Left ventricle myocardium inferior (tissue), 1 donor: ENCODE measurements around the gene KDM4C. TPM values are rescaled to one million over a fixed set of nuclear protein-coding genes. Genes with fewer than 3 reads are reported as not detected.

Experiments
- DNase-seq: peaks from one replicate; pipeline ENCODE4 v3.0.0-alpha.2; 2020
- H3K27ac ChIP-seq: fragments of 200-600 bp; replicated peaks from 2 replicates; pipeline ENCODE4 v1.8.0; 2021
- H3K27me3 ChIP-seq: fragments of 200-600 bp; 2 replicates; pipeline ENCODE4 v1.8.0; 2021; ENCODE audit warnings: low read depth
- H3K36me3 ChIP-seq: fragments of 200-600 bp; 2 replicates; pipeline ENCODE4 v1.8.0; 2021
- H3K4me1 ChIP-seq: fragments of 200-600 bp; 2 replicates; pipeline ENCODE4 v1.8.0; 2021
- H3K4me3 ChIP-seq: fragments of 200-600 bp; 2 replicates; pipeline ENCODE4 v1.8.0; 2021; ENCODE audit warnings: mild to moderate bottlenecking, moderate library complexity
- H3K9me3 ChIP-seq: fragments of 200-600 bp; replicated peaks from 2 replicates; pipeline ENCODE4 v1.8.0; 2021
- intact Hi-C: fragments of 100-400 bp; cut with micrococcal nuclease; formaldehyde crosslinking; loops from one replicate; pipeline ENCODE4 v1.11.0; 2022
- total RNA-seq: library from RNA; stranded (reverse); fragmentation: NEBNext Ultra II Directional; extraction: Animal tissue kit (Norgen Biotek cat#: 25700); gene quantifications from one replicate; pipeline ENCODE4 v1.2.1, GENCODE V29; 2021
- TF ChIP-seq, protein P1 (sequence below): fragments of 200-600 bp; IDR thresholded peaks from 2 replicates; pipeline ENCODE4 v1.8.0; 2021; ENCODE audit warnings: antibody characterized with exemption, mild to moderate bottlenecking, borderline replicate concordance
- donor health status: DM: no; HTN: yes; CAD: no; lungs with severe emphysema.

Gene KDM4C
- total RNA-seq, 1 donor from 2014 or later = 14.1 TPM

GRCh38 chr9:6931913-6932312, 174.1 kb downstream of the KDM4C start:
- H3K9me3 ChIP-seq = no peaks in the 10 kb centered on the region
- H3K4me3 ChIP-seq = no peak overlapping the region
- no peak for DNase-seq
- H3K4me1 ChIP-seq = peaks cover 44% of the 10 kb centered on the region
- intact Hi-C loops = no loop called here
- peak overlapping the region; percentile 7 for H3K27ac ChIP-seq
- no peaks in the 10 kb centered on the region for H3K27me3 ChIP-seq
- TF ChIP-seq, protein P1, sequence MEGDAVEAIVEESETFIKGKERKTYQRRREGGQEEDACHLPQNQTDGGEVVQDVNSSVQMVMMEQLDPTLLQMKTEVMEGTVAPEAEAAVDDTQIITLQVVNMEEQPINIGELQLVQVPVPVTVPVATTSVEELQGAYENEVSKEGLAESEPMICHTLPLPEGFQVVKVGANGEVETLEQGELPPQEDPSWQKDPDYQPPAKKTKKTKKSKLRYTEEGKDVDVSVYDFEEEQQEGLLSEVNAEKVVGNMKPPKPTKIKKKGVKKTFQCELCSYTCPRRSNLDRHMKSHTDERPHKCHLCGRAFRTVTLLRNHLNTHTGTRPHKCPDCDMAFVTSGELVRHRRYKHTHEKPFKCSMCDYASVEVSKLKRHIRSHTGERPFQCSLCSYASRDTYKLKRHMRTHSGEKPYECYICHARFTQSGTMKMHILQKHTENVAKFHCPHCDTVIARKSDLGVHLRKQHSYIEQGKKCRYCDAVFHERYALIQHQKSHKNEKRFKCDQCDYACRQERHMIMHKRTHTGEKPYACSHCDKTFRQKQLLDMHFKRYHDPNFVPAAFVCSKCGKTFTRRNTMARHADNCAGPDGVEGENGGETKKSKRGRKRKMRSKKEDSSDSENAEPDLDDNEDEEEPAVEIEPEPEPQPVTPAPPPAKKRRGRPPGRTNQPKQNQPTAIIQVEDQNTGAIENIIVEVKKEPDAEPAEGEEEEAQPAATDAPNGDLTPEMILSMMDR = no peak
- no peaks in the 10 kb centered on the region for H3K36me3 ChIP-seq

DNA sequence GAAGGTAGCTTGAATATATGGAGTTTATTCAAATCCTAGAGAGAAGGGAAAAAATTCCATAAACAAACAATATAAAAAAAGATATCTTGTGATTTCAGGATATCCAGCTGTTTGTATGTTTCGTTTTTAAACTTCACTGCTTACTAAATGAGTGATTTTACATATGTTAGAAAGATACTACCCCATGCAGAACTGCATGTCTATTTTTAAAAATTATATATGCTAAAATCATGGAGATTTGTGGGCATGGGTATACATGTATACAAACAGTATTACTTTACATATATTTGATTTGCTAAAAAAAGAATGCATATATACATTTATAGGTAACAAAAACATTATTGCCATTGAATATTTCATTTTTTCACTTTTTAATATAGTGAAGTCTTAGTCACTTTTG, 178.3 kb downstream of the KDM4C start:
- TF ChIP-seq, protein P1 = no peak
- intact Hi-C loops = no loop called here
- no peaks in the 10 kb centered on the region for H3K9me3 ChIP-seq

DNA sequence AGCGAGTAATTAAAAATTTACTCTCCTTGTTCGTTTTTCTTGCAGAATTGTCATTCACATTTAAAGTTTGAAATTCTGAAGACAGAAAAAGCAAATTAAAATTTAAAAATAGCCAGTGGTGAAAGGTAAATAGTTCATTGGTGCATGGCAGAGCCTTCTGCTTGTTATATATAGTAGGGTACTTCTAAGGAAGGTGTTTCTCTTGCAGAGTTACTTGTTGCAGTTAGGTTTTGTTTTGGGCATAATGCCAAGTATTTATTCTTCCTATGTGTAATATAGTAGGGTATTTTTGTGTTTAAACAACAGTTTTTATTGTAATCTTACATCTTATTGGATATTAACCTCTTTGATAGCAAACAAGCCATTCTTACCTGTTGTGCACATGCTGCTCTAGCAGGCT, 179.4 kb downstream of the KDM4C start:
- intact Hi-C loops = no loop called here
- Histone ChIP-seq H3K36me3 (no peaks in the 10 kb centered on the region), H3K9me3 (no peaks in the 10 kb centered on the region), H3K4me1 (peaks cover 22% of the 10 kb centered on the region), H3K27ac (no peak overlapping the region), H3K27me3 (no peaks in the 10 kb centered on the region), H3K4me3 (no peak overlapping the region)
- no peak for DNase-seq
- TF ChIP-seq, protein P1 = no peak

More for the DNA sequence above, 178.3 kb downstream of the KDM4C start:
- Histone ChIP-seq H3K36me3 (no peaks in the 10 kb centered on the region), H3K4me3 (no peak overlapping the region), H3K4me1 (peaks cover 32% of the 10 kb centered on the region), H3K27me3 (no peaks in the 10 kb centered on the region), H3K27ac (no peak overlapping the region)
- DNase-seq = no peak

DNA sequence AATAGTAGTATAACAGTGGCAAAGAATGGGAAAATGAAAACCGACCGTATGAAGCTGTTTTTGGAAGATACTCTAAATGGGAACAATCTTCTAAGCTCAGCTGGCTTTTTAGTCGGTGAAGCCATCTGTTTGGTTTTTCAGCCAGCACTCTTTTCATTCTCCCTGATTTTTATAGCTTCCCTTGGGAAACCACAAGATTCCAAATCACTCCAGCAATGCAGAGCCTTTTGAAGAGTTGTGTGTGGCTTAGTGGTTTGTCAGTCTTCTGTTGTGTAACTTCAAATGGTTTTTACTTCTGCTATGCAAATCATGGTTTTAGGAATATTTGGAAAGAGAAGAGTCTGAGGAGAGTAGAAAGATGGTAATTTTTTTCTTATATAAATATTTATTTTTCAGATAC, 180.7 kb downstream of the KDM4C start:
- H3K9me3 ChIP-seq = no peaks in the 10 kb centered on the region
- H3K4me1 ChIP-seq = peaks cover 11% of the 10 kb centered on the region
- no peaks in the 10 kb centered on the region for H3K27me3 ChIP-seq
- H3K4me3 ChIP-seq = no peak overlapping the region
- TF ChIP-seq, protein P1 = no peak
- H3K27ac ChIP-seq = no peak overlapping the region
- intact Hi-C loops = no loop called here
- H3K36me3 ChIP-seq = no peaks in the 10 kb centered on the region
- no peak for DNase-seq

GRCh38 chr9:6938873-6939272, 181.1 kb downstream of the KDM4C start:
- DNase-seq = no peak
- Histone ChIP-seq H3K36me3 (no peaks in the 10 kb centered on the region), H3K27ac (no peak overlapping the region), H3K4me1 (peaks cover 15% of the 10 kb centered on the region), H3K27me3 (no peaks in the 10 kb centered on the region), H3K9me3 (no peaks in the 10 kb centered on the region), H3K4me3 (no peak overlapping the region)
- TF ChIP-seq, protein P1 = no peak
- intact Hi-C loops = no loop called here

- Histone ChIP-seq H3K27me3 (no peaks in the 10 kb centered on the region), H3K36me3 (no peaks in the 10 kb centered on the region), H3K9me3 (no peaks in the 10 kb centered on the region), H3K27ac (no peak overlapping the region), H3K4me1 (peaks cover 27% of the 10 kb centered on the region), H3K4me3 (no peak overlapping the region)
- intact Hi-C loops = no loop called here
- TF ChIP-seq, protein P1 = no peak
- DNase-seq = no peak
These were observed 183.7 kb downstream of the KDM4C start for GRCh38 chr9:6941501-6941900.
